SK-N-SH treated with all-trans-retinoic acid at 6 μM for 48 hours (cell line): ENCODE results near the gene CENPU.

ENCODE experiments used
- ATAC-seq: fragments of 200-7000 bp; cut with Tn5 transposase; 3 replicates; pipeline ENCODE4 v1.9.1; 2020; ENCODE audit warnings: mild to moderate bottlenecking, moderate library complexity
- CREB5 ChIP-seq: fragments of 250-450 bp; sonication (Bioruptor Pico); IDR thresholded peaks from 2 replicates; pipeline ENCODE4 v1.5.1; 2020; ENCODE audit warnings: low read depth, mild to moderate bottlenecking, moderate library complexity
- CSDC2 ChIP-seq: fragments of 250-450 bp; sonication (Bioruptor Pico); IDR thresholded peaks from 2 replicates; pipeline ENCODE4 v1.5.0; 2020; ENCODE audit warnings: mild to moderate bottlenecking, moderate library complexity
- CSRNP3 ChIP-seq: fragments of 250-450 bp; sonication (Bioruptor Pico); IDR thresholded peaks from 2 replicates; pipeline ENCODE4 v1.5.1; 2021; ENCODE audit warnings: mild to moderate bottlenecking, moderate library complexity
- ESRRG ChIP-seq: fragments of 250-450 bp; sonication (Bioruptor Pico); IDR thresholded peaks from 2 replicates; pipeline ENCODE4 v1.6.1; 2021; ENCODE audit warnings: mild to moderate bottlenecking
- GLIS3 ChIP-seq: fragments of 250-450 bp; sonication (Bioruptor Pico); IDR thresholded peaks from 2 replicates; pipeline ENCODE4 v1.5.0; 2020; ENCODE audit warnings: mild to moderate bottlenecking, moderate library complexity
- ISL1 ChIP-seq: fragments of 250-450 bp; sonication (Bioruptor Pico); IDR thresholded peaks from 2 replicates; pipeline ENCODE4 v2.1.2; 2022; ENCODE audit warnings: mild to moderate bottlenecking, moderate library complexity
- OSR1 ChIP-seq: fragments of 250-450 bp; sonication (Bioruptor Pico); IDR thresholded peaks from 2 replicates; pipeline ENCODE4 v1.8.0; 2022; ENCODE audit warnings: moderate library complexity, mild to moderate bottlenecking, inconsistent platforms
- POU6F1 ChIP-seq: fragments of 250-450 bp; sonication (Bioruptor Pico); IDR thresholded peaks from 2 replicates; pipeline ENCODE4 v1.8.0; 2021; ENCODE audit warnings: low read depth, mild to moderate bottlenecking, moderate library complexity, borderline replicate concordance
- RARB ChIP-seq: fragments of 250-450 bp; sonication (Bioruptor Pico); IDR thresholded peaks from 2 replicates; pipeline ENCODE4 v1.8.0; 2021; ENCODE audit warnings: mild to moderate bottlenecking, moderate library complexity
- SNAI2 ChIP-seq: fragments of 250-450 bp; sonication (Bioruptor Pico); IDR thresholded peaks from 2 replicates; pipeline ENCODE4 v1.5.0; 2020; ENCODE audit warnings: mild to moderate bottlenecking, moderate library complexity
- TCF4 ChIP-seq: fragments of 250-450 bp; sonication (Bioruptor Pico); IDR thresholded peaks from 2 replicates; pipeline ENCODE4 v1.8.0; 2021; ENCODE audit warnings: mild to moderate bottlenecking, moderate library complexity, borderline replicate concordance
- TOX ChIP-seq: fragments of 250-450 bp; sonication (Bioruptor Pico); IDR thresholded peaks from 2 replicates; pipeline ENCODE4 v1.8.0; 2021; ENCODE audit warnings: mild to moderate bottlenecking, moderate library complexity, borderline replicate concordance
- TSHZ2 ChIP-seq: fragments of 250-450 bp; sonication (Bioruptor Pico); IDR thresholded peaks from 2 replicates; pipeline ENCODE4 v1.5.0; 2020; ENCODE audit warnings: mild to moderate bottlenecking, moderate library complexity
- ZC3H10 ChIP-seq: fragments of 250-450 bp; sonication (Bioruptor Pico); IDR thresholded peaks from 2 replicates; pipeline ENCODE4 v1.5.1; 2021; ENCODE audit warnings: mild to moderate bottlenecking, moderate library complexity
- ZFP30 ChIP-seq: fragments of 450-650 bp; formaldehyde crosslinking; IDR thresholded peaks from 2 replicates; pipeline ENCODE4 v1.5.0; 2022; ENCODE audit warnings: mild to moderate bottlenecking, moderate library complexity
- ZNF565 ChIP-seq: fragments of 450-650 bp; formaldehyde crosslinking; conservative IDR thresholded peaks from 2 replicates; pipeline ENCODE4 v1.5.0; 2020; ENCODE audit warnings: low read depth, mild to moderate bottlenecking, moderate library complexity
- ZNF70 ChIP-seq: fragments of 450-650 bp; formaldehyde crosslinking; IDR thresholded peaks from 2 replicates; pipeline ENCODE4 v1.5.0; 2020; ENCODE audit warnings: mild to moderate bottlenecking, moderate library complexity
- TF ChIP-seq, protein P1 (sequence below): fragments of 250-450 bp; sonication (Bioruptor Pico); IDR thresholded peaks from 2 replicates; pipeline ENCODE4 v1.8.0; 2020; ENCODE audit warnings: mild to moderate bottlenecking, moderate library complexity, borderline replicate concordance

The CENPU gene

DNA sequence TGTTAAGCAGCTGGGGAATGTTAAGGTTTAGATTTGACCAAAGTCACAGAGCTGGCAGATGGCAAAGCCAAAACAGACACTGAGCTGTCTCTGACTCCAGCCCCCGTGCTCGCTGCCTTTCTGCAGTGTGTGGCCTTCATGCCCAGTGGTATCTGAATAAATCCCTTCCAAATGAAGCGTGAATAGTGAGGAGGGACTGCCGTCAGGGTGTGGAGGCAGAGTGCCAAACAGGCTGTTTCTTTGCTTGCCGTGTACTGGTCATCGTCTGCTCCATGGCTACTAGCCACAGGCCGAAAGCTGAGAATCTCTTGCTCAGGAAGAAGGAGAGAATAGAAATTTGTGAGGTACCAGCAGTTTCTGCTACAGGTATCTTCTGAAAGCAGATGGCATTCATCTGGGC, 64.6 kb downstream of the CENPU start:
- no peak for TF ChIP-seq ZNF70
- no peak for TF ChIP-seq TOX
- no peak for TF ChIP-seq ZFP30
- no peak for TF ChIP-seq SNAI2 (CRISPR knock-in tag)
- no peak for TF ChIP-seq ZNF565
- TF ChIP-seq POU6F1: no peak
- TF ChIP-seq CSDC2 (CRISPR knock-in tag): no peak
- TF ChIP-seq ISL1 (CRISPR knock-in tag): no peak
- TF ChIP-seq ZC3H10: no peak
- TF ChIP-seq GLIS3: no peak
- TF ChIP-seq OSR1 (CRISPR knock-in tag): no peak
- no peak for TF ChIP-seq CREB5 (CRISPR knock-in tag)
- TF ChIP-seq TCF4 (CRISPR knock-in tag): no peak
- no peak for TF ChIP-seq TSHZ2
- ATAC-seq: no peak

GRCh38 chr4:184668511-184669114, 65.3 kb downstream of the CENPU start:
- no peak for ATAC-seq
- TF ChIP-seq ISL1 (CRISPR knock-in tag) (no peak), TSHZ2 (no peak), CREB5 (CRISPR knock-in tag) (no peak), RARB (CRISPR knock-in tag) (no peak)
- TF ChIP-seq, all 23 proteins: peak for 0

DNA sequence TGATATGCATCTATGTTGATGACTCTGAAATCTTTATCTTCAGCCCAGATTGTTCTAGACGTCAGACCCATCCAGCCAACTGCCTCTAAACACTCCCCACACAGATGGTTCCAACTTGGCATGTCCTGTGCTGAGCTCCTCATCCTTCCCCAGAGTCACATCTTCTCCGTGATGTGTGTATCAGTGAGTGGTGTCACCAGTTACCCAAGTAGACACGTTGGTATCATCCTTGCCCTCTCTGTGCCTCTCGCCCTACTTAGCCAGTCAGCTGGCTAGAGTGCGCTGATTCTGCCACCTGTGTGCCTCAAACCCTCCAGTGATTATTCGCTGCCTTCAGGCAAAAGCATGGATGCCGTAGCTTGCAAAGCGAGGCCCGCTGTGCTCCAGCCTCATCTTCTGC, 65.8 kb downstream of the CENPU start:
- TF ChIP-seq RARB (CRISPR knock-in tag) (no peak), TCF4 (CRISPR knock-in tag) (no peak), ESRRG (CRISPR knock-in tag) (no peak), CSDC2 (CRISPR knock-in tag) (no peak), CSRNP3 (CRISPR knock-in tag) (no peak), GLIS3 (no peak)
- TF ChIP-seq, protein P1, sequence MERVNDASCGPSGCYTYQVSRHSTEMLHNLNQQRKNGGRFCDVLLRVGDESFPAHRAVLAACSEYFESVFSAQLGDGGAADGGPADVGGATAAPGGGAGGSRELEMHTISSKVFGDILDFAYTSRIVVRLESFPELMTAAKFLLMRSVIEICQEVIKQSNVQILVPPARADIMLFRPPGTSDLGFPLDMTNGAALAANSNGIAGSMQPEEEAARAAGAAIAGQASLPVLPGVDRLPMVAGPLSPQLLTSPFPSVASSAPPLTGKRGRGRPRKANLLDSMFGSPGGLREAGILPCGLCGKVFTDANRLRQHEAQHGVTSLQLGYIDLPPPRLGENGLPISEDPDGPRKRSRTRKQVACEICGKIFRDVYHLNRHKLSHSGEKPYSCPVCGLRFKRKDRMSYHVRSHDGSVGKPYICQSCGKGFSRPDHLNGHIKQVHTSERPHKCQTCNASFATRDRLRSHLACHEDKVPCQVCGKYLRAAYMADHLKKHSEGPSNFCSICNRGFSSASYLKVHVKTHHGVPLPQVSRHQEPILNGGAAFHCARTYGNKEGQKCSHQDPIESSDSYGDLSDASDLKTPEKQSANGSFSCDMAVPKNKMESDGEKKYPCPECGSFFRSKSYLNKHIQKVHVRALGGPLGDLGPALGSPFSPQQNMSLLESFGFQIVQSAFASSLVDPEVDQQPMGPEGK (CRISPR knock-in tag): no peak
- no peak for ATAC-seq
